Non-pigmented ciliary epithelial cell (primary cell): Measurements from ENCODE around the gene TNS3.
"Not testable (repeated sequence)": the region's sequence is repeated elsewhere in the genome, so short reads cannot be mapped to it uniquely, and the experiment has no call there.

Source experiments
- DNase-seq: peaks from one replicate; pipeline ENCODE4 v3.0.0-alpha.2; 2010; ENCODE audit warnings: low read depth

TNS3 gene

DNA sequence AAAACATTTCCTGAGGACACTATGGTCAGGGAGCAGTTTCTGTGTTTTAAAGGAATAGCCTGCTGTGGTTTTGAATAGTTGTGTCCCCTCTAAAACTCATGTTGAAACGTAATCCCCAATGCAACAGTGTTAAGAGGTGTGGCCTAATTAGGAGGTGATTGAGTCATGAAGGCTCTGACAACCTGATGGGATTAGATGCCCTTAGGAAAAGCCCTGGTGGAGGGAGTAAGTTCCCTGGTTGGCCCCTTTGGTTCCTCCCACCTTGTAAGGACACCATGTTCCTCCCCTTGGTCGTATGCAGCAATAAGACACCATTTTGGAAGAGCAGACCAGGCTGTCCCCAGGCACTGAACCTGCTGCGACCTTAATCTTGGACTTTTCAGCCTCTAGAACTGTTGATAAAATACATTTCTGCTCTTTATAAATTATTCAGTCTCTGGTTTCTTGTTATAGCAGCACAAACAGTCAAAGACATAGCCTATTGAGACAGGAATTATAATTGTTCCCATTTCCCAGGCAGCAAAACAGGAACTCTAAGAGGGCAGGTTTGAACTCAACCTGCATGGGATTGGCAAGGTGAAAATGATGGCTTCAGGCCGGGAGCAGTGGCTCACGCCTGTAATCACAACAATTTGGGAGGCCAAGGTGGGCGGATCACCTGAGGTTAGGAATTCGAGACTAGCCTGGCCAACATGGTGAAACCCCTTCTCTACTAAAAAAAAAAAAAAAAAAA is 20.5 kb upstream of the TNS3 start:
- DNase-seq, result no peak

DNA sequence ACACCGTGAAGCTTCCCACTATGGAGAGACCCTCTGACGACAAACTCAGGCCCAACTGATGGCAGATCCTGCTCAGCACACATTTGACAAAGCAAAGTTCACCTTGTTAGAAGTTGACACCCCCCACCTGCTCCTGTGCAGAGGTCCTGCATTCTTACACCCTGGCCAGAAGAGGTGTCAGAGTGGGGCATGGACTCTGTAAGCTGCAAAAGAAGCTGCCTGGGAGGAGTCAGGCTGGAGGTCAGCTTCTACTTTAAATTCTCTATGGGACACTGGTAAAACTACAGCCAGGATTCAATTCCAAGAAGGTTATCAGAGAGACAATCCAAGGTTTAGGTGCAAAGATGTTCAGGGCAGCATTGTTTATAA is 20.0 kb upstream of the TNS3 start:
- DNase-seq, result no peak

DNA sequence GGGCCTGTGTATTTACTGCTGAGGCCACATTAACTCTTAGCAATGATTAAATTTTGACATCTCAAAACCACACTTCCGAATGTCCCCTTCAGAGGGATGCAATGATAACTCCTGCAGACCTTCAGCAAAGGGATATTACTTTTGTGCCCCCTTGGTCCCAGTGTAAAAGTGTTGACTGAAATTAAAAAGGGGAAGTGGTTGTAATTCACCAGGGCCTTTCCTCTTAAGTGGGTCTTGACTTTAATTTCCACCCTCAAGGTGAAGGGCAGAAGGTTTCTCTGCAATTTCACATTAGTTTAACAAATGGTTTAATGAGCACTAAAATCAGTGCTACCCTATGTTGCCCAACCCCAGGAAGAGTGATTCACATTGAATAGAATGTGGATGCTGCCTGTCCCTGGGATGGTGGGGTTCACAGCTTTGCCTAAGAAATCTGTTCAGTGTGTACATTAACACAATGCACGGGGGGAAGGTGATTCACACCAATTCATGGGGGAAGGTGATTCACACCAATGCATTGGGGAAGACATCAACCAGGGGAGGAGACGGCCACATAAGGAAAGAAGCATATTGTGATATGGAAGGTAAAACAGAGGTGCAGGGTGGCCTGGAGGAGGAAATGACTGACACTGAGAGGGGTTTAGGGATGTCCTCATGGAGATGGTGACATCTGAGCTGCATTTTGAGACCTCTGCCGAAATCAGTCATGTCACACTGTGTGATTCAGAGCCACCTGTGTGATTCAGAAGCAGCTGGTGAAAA is 19.4 kb upstream of the TNS3 start:
- peak; percentile 85 for DNase-seq

DNA sequence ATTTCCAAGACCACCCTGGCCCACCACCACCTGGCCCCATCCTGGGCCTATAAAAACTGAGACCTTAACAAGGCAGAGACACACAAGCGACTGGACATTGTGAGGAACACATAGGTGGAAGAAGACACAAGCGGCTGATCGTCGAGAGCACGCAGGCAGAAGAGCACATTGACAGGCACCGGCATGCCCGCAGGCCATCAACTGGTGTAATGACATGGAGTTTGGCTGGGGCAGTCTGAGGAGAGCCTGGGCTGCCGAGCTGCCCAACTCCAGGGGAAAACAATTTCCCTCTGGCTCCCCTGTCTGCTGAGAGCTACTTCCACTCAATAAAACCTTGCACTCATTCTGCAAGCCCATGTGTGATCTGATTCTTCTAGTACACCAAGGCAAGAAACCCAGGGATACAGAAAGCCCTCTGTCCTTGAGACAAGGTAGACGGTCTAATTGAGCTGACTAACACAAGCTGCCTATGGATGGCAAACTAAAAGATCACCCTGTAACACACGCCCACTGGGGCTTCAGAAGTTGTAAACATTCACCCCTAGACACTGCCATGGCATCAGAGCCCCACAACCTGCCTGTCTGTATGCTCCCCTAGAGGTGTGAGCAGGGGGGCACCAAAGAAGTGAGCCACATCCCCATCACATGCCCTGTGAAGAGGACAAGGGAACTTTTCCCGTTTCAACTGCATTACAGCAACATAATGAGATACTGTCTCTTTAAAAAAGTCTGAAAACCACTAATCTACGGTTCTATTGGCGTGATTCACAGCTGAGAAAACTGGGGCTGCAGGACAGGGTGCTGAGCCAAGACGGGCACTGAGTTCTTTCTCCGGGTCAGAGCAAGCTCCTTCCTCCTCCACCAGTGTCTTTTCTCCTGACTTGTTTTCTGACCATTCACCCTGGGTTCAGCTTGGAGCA is 18.5 kb upstream of the TNS3 start:
- DNase-seq, result no peak

DNA sequence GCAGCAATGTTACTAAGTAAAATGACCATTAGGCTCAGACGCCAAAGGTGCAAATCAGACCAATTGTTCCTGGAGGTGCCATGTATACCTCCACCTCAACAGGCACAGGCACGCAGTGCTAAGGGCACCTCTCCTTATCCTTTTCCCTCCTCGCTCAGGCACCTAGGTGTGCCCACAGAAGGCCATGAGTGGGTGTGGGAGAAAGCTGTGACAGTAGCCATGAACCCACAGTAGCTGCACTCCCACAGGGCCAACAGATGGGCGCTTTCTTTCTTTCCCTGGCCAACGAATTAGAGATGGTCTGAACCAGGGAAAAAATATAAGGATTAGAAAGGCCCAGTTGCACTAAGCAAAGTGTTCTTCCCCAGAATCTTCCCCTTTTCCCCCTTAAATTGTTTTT is 15.5 kb upstream of the TNS3 start:
- no peak for DNase-seq

DNA sequence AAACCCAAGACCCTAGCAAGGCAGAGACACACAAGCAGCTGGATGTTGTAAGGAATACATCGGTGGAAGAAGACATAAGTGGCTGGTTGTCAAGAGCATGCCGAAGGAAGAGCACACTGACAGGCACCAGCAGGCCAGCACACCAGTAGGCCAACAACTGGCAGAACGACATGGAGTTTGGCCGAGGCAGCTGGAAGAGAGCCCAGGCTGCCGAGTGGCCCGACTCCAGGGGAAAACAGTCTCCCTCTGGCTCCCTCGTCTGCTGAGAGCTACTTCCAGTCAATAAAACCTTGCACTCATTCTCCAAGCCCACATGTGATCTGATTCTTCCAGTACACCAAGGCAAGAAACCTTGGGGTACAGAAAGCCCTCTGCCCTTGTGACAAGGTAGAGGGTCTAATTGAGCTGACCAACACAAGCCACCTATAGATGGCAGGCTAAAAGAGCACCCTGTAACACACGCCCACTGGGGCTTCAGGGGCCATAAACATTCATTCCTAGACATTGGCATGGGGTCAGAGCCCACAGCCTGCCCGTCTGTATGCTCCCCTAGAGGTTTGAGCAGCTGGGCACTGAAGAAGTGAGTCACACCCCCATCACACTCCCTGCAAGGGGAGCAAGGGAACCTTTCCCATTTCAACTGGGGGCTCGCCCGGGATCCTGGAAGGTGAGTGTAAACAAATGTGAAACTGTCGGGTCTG is 14.7 kb upstream of the TNS3 start:
- no peak for DNase-seq

DNA sequence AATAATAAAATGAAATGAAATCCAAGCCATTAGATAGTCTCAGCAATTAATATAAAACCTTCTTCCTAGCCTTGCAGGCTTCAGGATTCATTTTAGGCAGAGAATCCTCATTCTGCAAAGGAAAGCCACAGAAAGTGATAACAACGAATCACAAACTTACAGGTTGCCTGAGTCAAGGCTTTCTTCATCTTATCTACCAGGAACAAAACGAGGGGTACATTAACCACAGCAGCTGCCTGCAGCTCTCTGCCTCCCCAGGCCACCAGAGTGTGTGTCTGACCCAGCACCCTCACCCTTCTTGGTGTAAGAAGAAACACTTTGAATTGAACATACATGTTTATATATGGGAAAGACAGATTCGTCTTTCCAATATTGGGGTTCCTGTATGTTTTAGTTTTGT is 12.5 kb upstream of the TNS3 start:
- no peak for DNase-seq

DNA sequence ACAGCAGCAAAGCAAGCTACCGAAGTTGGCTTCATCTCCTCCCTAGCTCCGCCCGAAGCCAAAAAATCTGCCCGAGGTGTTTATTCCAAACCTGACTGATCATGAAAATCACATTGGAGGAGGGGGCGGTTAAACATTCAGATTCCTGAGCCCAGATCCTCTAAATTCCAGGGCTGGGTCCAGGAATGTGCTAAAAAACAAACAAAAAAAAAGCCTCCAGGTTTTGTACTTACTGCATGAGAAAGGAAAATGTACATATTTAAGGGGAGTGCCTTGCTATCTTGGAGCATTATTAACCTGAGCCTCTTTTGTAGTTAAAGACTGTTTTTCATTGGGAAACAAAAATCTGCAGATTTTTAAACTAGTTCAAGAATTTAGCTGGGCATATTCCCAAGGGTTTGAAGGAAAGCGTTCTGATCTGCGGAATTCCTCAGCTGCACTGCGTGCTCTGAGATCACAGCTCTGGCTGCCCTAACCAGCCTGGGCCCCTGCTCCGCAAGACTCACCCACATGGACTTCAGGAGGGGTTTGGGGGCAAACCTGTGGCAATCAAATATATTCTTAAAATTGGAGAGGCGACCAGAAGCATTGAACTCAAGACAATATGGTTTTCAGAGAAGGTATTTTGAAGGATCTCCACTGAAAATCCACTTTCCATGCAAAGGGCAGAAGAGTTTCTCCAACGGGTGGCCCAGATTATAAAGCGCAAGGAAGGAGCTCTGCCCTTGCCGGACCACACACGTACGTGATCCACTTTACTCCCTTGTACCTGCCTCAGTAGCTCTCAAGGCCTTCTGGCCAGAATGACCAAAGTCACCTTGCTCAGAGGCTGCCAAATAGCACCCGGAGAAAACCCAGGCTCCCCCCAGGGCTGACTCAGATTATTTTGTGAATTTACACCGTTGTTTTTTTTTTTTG is 10.0 kb upstream of the TNS3 start:
- DNase-seq, result no peak

DNA sequence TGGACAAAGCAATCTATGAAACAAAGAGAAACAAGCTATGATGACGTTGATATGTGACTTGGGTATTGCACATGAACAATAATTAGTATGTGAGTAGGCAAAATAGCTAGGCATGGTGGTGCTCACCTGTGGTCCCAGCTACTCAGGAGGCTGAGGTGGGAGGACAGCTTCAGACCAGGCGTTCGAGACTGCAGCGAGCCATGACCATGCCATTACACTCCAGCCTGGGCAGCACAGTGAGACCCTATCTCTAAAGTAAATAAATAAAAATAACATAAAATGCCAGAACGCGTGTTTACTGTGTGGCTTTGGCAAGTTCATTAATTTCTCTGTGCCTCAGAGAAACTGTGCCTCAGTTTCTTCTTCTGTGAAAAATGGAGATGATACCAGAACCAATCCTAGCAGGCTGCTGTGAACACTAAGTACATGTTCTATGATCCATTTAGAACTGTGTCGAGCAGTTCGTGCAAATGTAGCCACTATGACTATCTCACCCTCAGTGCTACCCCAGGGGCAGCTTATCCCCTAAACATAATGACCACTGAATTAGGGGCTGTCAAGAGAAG is 9.3 kb upstream of the TNS3 start:
- no peak for DNase-seq

DNA sequence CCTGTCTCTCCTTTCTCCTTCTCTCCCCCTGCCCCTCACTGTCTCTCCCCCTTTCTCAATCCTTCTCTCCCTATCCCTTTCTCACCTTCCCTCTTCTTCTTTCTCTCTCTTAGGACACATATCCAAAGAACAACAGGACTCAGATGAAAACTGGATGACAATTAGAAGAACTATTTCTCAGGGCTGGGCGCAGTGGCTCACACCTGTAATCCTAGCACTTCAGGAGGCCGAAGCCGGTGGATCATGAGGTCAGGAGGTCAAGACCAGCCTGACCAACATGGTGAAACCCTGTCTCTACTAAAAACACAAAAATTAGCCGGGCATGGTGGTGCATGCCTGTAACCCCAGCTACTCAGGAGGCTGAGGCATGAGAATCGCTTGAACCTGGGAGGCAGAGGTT is 8.3 kb upstream of the TNS3 start:
- DNase-seq, result not testable (repeated sequence)

DNA sequence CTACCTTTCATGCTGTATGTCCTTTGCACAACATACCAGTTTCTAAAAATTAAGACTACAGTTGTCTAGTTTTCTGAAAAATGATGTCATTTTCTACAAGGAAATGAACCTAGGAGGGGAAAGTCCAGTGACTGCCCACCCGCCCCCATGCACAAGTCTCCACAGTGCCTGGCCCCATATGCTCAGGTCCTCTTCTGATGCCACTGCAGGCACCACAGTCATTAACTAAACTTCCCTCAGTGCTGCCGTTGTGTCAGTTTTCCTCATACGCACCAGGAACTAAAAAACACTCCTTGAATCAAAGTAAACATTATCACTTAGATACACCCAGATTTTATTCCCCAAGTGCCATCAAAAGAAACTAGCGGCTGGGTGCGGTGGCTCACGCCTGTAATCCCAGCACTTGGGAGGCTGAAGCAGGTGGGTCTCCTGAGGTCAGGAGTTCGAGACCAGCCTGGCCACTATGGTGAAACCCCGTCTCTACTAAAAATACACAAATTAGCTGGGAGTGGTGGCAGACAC is 6.9 kb upstream of the TNS3 start:
- no peak for DNase-seq

DNA sequence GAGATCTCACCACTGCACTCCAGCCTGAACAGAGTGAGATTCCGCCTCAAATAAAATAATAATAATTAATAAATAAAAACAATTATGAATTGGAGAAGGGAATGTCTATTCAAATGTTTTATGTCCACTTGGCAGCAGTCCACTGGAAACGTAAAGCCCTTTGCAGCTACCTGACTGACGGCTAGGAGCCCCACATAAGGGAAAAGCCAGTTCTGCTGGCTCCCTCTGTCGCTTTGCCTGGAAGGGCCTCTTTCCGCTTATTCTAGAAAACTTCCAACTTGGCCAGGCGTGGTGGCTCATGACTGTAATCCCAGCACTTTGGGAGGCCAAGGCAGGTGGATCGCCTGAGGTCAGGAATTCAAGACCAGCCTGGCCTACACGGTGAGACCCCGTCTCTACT is 6.1 kb upstream of the TNS3 start:
- no peak for DNase-seq

DNA sequence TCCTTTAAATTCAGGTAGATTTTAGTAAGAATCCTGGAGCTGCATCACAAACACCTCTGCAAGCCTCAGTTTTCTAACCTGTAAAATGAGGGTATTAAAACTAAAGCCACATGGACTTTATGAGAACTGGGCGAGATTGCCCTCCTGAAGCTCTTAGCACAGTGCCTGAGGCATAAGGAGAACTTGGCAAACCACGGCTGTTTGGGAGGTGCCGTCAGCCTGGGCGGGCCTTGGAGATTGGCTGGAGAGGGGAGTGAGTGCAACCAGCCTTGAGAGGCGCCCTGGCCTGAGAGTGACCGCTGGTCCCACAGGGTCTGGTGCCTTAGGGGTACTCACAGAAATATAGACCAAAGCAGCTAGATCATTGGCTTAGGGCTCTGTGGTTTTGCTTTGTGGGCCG is 5.4 kb upstream of the TNS3 start:
- DNase-seq, result no peak

DNA sequence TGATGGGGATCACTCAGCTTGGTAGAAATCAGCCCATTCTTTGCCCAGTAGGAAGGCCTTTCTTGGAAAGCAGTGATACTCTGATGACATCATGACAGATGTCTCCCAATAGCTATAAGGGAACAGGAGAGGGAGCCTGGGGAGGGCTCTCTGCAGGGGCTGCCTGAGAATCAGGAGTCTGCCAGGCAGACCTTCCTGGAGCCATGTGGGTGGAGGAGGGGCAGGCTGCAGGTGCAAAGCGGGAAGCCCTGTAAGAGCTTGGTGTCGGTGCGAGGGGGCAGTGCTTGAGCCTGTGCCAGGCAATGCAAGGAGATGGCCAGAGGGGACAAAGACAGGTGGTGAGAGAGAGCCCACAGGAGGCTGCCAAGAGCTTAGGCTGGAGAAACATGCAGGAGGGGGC is 5.0 kb upstream of the TNS3 start:
- no peak for DNase-seq

DNA sequence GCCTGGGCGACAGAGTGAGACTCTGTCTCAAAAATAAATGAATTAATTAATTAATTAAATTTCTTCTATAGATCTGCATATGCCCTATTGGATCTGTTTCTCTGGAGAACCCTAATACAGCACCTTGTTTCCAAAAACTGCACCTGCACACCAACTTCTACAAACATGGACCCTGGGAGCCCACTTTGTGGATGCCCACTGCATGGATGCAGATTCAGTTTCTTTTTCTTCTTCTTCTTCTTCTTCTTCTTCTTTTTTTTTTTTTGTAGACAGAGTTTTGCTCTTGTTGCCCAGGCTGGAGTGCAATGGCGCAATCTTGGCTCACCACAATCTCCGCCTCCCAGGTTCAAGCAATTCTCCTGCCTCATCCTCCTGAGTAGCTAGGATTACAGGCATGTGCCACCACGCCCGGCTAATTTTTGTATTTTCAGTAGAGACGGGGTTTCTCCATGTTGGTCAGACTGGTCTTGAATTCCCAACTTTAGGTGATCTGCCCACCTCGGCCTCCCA is 4.3 kb upstream of the TNS3 start:
- not testable (repeated sequence) for DNase-seq

DNA sequence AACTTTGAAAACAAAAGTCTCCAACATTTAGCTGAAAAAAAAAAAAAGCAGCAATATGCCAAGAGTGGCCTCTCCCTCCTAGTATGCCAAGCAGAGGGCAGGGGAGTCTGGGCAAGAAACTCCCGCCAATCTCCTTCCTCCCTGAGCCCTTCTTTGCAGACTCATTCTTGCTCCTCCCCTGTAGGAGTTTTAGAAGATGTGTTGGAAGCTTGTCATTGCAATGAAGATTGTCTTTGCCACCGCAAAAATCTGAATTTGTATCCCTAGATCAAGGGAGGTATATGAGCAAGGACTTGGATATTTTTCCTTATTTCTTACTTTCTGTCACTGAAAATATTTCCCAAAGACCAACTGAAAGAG is 2.6 kb upstream of the TNS3 start:
- no peak for DNase-seq

DNA sequence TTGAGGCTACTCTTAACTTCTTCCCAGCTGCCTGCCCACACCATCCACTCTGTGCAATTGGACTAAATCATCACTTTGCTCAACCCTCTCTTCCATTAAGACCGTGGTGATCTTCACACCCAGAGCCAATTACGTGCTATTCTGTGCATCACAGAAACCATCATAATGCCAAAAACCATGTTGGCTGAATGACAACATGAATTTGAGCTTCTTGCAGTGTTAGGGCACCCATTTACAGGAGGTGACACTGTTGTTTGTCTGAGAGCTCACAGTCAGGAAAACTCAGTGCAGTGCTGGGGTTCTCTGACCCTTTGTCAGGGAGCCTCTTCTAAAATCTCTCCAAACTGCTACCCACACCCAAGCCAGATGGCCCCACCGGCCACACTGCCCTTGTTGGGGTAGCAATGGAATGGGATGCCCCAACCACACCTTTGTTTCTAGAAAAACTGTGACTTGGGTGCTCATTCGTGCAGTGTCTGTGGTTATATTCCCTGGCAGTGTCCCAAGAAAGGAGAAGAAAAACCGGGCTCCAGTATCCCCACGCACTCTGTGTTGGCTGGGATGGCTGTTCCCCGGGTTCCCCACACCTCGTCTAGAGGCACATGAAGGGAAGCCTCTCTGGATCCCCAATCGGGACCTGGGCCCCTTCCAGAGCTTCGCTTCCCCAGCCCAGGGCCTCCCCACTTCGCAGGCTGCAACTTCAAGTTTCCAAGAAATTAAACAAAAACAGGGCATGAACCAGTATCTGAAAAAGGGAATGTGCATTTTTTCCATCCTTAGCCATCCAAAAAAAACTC is 2.0 kb upstream of the TNS3 start:
- no peak for DNase-seq

DNA sequence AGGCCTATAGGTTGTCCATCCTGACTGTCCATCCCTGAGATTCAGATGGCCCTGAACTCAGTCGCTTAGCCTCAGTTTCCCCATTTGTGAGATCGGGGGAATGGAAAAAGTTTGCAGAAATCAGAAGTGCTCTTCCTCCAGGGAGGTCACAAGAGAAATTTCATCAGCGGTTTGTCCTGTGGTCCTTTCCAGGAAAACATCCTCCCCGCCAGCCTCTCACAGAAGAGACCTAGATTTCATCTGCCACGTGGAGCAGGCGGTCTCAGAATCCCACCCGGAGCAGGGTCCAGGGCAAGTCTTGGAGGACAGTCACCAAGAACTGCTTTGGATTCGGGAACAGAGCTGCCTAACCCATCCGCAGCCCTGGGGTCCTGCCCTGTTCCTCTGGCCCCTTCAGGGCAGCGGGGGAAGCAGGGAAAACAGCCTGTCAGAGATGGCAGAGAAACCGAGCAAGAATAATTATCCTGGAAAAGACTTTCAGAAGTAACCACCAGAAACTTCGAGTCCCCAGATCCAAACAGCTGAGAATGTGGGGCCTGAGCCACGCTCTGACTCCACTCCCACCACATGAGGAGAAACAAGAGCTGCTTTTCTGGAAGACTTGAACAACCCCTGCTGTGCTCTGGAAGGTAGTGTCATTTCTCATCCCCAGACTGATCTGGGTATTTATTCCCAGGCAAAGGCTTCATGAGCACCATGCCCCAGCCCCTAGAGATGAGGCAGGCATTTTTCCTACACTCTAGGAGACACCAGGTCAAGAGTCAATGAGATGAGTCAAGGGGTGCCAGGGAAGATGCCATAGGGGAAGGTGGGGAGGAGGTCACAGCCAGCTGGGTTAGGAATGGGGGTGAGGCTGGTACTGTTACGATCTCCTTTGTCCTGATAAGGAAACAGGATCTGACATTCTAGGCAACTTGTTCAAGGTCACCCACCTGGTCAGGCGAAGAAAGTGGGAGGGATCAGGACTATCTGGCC is 1.1 kb upstream of the TNS3 start:
- no peak for DNase-seq
